ENCODE data around the gene MAN2A1.
"Not testable (repeated sequence)": the region's sequence is repeated elsewhere in the genome, so short reads cannot be mapped to it uniquely, and the experiment has no call there.

The MAN2A1 gene

GRCh38 chr5:109832207-109833188, 142.8 kb downstream of the MAN2A1 start:
- DNase-seq, result not testable (repeated sequence)

- DNase-seq, result no peak
These were observed 144.2 kb downstream of the MAN2A1 start for GRCh38 chr5:109833946-109834345.

- no peak for DNase-seq
These were observed 146.6 kb downstream of the MAN2A1 start for GRCh38 chr5:109836280-109836679.

GRCh38 chr5:109837231-109837861, 147.6 kb downstream of the MAN2A1 start:
- DNase-seq, result no peak

GRCh38 chr5:109838157-109838556, 148.4 kb downstream of the MAN2A1 start:
- DNase-seq, result no peak

- no peak for DNase-seq
These were observed 154.4 kb downstream of the MAN2A1 start for GRCh38 chr5:109844148-109844547.

GRCh38 chr5:109844695-109845094, 155.0 kb downstream of the MAN2A1 start:
- DNase-seq, result no peak

GRCh38 chr5:109848130-109848529, 158.4 kb downstream of the MAN2A1 start:
- no peak for DNase-seq

GRCh38 chr5:109849478-109850088, 159.9 kb downstream of the MAN2A1 start:
- DNase-seq, result no peak

GRCh38 chr5:109852371-109853155, 162.8 kb downstream of the MAN2A1 start:
- DNase-seq, result no peak

GRCh38 chr5:109853377-109853776, 163.7 kb downstream of the MAN2A1 start:
- DNase-seq, result no peak

- no peak for DNase-seq
These were observed 165.3 kb downstream of the MAN2A1 start for GRCh38 chr5:109855056-109855455.

- DNase-seq, result no peak
These were observed 167.8 kb downstream of the MAN2A1 start for GRCh38 chr5:109857405-109858031.

- DNase-seq, result no peak
These were observed 169.8 kb downstream of the MAN2A1 start for GRCh38 chr5:109859537-109859936.

GRCh38 chr5:109862301-109862700, 172.6 kb downstream of the MAN2A1 start:
- no peak for DNase-seq

GRCh38 chr5:109863752-109864151, 174.0 kb downstream of the MAN2A1 start:
- DNase-seq, result no peak

- no peak for DNase-seq
These were observed 175.9 kb downstream of the MAN2A1 start for GRCh38 chr5:109865637-109866036.

GRCh38 chr5:109866051-109866450, 176.3 kb downstream of the MAN2A1 start:
- DNase-seq, result no peak

- DNase-seq, result no peak
These were observed 179.0 kb downstream of the MAN2A1 start for GRCh38 chr5:109868737-109869136.

- DNase-seq, result no peak
These were observed 184.0 kb downstream of the MAN2A1 start for GRCh38 chr5:109873687-109874086.

- no peak for DNase-seq
These were observed 184.4 kb downstream of the MAN2A1 start for GRCh38 chr5:109874108-109874507.

GRCh38 chr5:109876030-109876725, 186.5 kb downstream of the MAN2A1 start:
- DNase-seq, result no peak
